Glutamatergic neuron (in vitro differentiated cells): Measurements from ENCODE around the gene MYL10. TPM values are rescaled to one million over a fixed set of nuclear protein-coding genes. Genes with fewer than 3 reads are reported as not detected.

Source experiments
- DNase-seq: peaks from one replicate; pipeline ENCODE4 v3.0.0; 2022
- H3K27ac Mint-ChIP-seq: one replicate; pipeline ENCODE4 v1.8.0; 2020; ENCODE audit warnings: mild to moderate bottlenecking, mixed read lengths, inconsistent platforms; ENCODE audit not compliant: unreplicated experiment
- H3K27me3 Mint-ChIP-seq: one replicate; pipeline ENCODE4 v1.8.0; 2020; ENCODE audit warnings: mild to moderate bottlenecking, moderate library complexity, mixed read lengths, inconsistent platforms; ENCODE audit not compliant: unreplicated experiment
- H3K36me3 Mint-ChIP-seq: one replicate; pipeline ENCODE4 v1.8.0; 2020; ENCODE audit warnings: mild to moderate bottlenecking, mixed read lengths, inconsistent platforms; ENCODE audit not compliant: unreplicated experiment
- H3K4me1 Mint-ChIP-seq: one replicate; pipeline ENCODE4 v1.8.0; 2020; ENCODE audit warnings: mild to moderate bottlenecking, low read depth, mixed read lengths, inconsistent platforms; ENCODE audit not compliant: unreplicated experiment
- H3K4me3 Mint-ChIP-seq: one replicate; pipeline ENCODE4 v1.8.0; 2020; ENCODE audit warnings: mild to moderate bottlenecking, mixed read lengths, inconsistent platforms; ENCODE audit not compliant: unreplicated experiment
- H3K9me3 Mint-ChIP-seq: one replicate; pipeline ENCODE4 v1.8.0; 2020; ENCODE audit warnings: mild to moderate bottlenecking, moderate library complexity, mixed read lengths, inconsistent platforms; ENCODE audit not compliant: unreplicated experiment
- total RNA-seq: library from RNA; stranded (reverse); fragmentation: NEBNext Ultra II Directional; extraction: Animal tissue kit (Norgen Biotek cat#: 25700); gene quantifications from one replicate; pipeline ENCODE4 v1.2.1, GENCODE V29; 2021; ENCODE audit not compliant: unreplicated experiment
- TF ChIP-seq, protein P1 (sequence below): fragments of 200-600 bp; sonication (generic); IDR thresholded peaks from one replicate; pipeline ENCODE4 v1.5.0; 2021; ENCODE audit not compliant: partially characterized antibody, unreplicated experiment

Gene MYL10
- total RNA-seq, 1 donor from 2014 or later = not detected

DNA sequence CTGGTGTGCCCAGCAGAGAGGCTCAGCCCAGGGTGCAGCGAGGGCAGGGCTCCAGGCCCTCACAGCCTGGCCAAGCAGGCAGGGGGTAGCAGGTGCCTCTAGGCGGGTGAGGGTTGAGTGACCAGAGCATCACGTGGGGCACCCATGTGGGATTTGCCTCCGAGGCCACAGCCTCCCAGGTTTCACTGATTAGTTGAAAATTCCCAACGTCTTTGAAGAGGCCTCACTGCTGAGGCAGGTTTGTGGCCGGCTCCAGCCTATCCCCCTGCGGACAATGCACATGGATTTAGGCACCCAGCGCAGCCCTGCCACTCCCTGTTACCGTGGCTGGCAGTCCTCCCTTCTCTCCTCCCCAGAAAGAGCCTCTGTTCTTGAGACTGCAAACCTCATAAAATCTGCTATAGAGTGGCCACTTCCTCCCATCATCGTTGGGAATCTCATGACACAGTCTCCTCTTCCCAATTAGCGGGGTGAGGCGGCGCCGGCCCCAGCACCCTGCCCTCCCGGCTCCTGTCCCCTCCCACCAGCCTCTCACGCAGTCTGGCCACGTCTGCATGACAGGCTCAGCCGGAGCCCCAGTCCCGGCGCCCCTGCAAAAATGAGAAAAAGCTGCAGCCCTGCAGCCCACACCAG lies 10.8 kb downstream of the MYL10 start:
- no peaks in the 10 kb centered on the region for H3K36me3 Mint-ChIP-seq
- no peak overlapping the region for H3K27ac Mint-ChIP-seq

DNA sequence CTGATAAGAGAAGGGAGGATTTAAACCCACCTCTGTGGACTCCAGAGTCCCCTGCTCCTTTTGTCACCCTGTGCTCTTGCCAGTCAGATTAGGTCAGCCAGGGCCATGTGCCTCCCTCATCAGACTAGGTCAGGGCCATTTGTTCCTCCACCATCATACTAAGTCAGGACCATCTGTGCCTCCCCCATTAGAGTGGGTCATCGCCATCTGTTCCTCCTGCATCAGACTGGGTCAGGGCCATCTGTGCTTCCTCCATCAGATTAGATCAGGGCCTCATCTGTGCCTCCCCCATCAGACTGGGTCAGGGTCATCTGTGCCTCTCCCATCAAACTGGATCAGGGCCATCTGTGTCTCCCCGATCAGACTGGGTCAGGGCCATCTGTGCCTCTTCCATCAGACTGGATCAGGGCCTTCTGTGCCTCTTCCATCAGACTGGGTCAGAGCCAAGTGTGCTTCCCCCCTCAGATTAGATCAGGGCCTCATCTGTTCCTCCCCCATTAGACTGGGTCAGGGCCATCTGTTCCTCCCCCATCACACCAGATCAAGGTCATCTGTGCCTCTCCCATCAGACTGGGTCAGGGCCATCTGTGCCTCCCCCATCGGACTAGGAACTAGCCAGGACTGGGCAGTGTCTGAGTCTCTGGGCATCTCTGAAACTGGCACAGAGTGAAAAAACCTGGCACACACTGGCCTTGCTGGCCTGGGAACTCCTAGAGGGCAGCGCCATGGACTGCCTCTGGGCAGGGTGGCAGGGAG lies 11.5 kb downstream of the MYL10 start:
- Mint-ChIP-seq H3K9me3 (peaks cover 3% of the 10 kb centered on the region), H3K4me1 (peaks cover 12% of the 10 kb centered on the region), H3K27me3 (peaks cover 8% of the 10 kb centered on the region), H3K36me3 (no peaks in the 10 kb centered on the region), H3K4me3 (no peak overlapping the region), H3K27ac (no peak overlapping the region)
- DNase-seq = no peak
- TF ChIP-seq, protein P1, sequence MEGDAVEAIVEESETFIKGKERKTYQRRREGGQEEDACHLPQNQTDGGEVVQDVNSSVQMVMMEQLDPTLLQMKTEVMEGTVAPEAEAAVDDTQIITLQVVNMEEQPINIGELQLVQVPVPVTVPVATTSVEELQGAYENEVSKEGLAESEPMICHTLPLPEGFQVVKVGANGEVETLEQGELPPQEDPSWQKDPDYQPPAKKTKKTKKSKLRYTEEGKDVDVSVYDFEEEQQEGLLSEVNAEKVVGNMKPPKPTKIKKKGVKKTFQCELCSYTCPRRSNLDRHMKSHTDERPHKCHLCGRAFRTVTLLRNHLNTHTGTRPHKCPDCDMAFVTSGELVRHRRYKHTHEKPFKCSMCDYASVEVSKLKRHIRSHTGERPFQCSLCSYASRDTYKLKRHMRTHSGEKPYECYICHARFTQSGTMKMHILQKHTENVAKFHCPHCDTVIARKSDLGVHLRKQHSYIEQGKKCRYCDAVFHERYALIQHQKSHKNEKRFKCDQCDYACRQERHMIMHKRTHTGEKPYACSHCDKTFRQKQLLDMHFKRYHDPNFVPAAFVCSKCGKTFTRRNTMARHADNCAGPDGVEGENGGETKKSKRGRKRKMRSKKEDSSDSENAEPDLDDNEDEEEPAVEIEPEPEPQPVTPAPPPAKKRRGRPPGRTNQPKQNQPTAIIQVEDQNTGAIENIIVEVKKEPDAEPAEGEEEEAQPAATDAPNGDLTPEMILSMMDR = no peak

More for the DNA sequence above, 10.8 kb downstream of the MYL10 start:
- TF ChIP-seq, protein P1 = no peak
- H3K9me3 Mint-ChIP-seq = peaks cover 3% of the 10 kb centered on the region
- no peak for DNase-seq
- no peak overlapping the region for H3K4me3 Mint-ChIP-seq
- peaks cover 8% of the 10 kb centered on the region for H3K27me3 Mint-ChIP-seq
- peaks cover 12% of the 10 kb centered on the region for H3K4me1 Mint-ChIP-seq

DNA sequence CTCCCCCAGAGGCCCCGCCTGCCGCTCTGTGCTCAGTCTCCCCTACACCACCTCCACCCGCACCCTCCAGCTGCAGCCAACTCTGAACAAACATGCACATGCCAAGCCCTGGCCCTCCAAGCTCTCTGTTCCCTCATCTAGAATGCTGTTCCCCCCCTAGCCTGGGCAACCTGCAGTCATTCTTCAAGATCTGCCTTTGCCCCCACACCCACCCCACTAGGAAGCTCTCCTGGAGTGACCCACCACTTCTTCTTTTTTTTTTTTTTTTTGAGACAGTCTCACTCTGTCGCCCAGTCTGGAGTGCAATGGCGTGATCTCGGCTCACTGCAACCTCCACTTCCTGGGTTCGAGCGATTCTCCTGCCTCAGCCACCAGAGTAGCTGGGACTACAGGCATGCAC lies 13.7 kb downstream of the MYL10 start:
- no peak for DNase-seq
- TF ChIP-seq, protein P1 = no peak
- peaks cover 8% of the 10 kb centered on the region for H3K27me3 Mint-ChIP-seq
- H3K4me1 Mint-ChIP-seq = peaks cover 7% of the 10 kb centered on the region
- H3K27ac Mint-ChIP-seq = no peak overlapping the region
- peaks cover 3% of the 10 kb centered on the region for H3K9me3 Mint-ChIP-seq
- H3K36me3 Mint-ChIP-seq = no peaks in the 10 kb centered on the region
- H3K4me3 Mint-ChIP-seq = no peak overlapping the region

DNA sequence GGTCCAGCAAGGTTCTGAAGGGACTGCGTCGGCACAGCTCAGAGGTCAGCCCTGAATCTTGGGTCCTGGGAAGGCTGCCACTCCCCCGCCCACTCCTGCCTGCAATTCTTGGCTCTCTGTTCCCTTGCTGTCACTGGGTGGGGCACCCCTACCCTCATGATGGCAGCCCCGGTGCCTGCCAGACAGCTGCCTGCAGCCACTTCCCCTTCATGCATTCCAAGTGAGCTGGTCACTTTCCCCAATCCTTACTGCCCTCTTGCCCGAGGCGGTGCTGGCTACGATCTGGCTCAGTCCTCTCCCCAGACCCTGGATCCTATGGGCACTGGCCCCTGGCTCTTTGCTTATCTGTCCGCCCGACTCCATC lies 14.2 kb downstream of the MYL10 start:
- H3K9me3 Mint-ChIP-seq = peaks cover 3% of the 10 kb centered on the region
- no peaks in the 10 kb centered on the region for H3K36me3 Mint-ChIP-seq
- H3K4me3 Mint-ChIP-seq = no peak overlapping the region
- TF ChIP-seq, protein P1 = no peak
- H3K4me1 Mint-ChIP-seq = peaks cover 7% of the 10 kb centered on the region
- no peak overlapping the region for H3K27ac Mint-ChIP-seq
- peaks cover 8% of the 10 kb centered on the region for H3K27me3 Mint-ChIP-seq
- no peak for DNase-seq
